Calu3 (cell line): Measurements from ENCODE around the gene PAX9. TPM values are rescaled to one million over a fixed set of nuclear protein-coding genes. Genes with fewer than 3 reads are reported as not detected.

ENCODE experiments used
- BruUV-seq: library from RNA; stranded (reverse); fragments of 400-500 nt; replicated peaks from 2 replicates; lab custom pipeline; 2021; lab: Mats Ljungman, UMichigan
- CTCF ChIA-PET: fragments of 300-600 bp; sonication (Branson Sonifier 250); formaldehyde crosslinking; loops from one replicate; lab custom pipeline; 2022; ENCODE audit warnings: antibody characterized with exemption; lab: Charles Lee
- DNase-seq: peaks from one replicate; pipeline ENCODE4 v3.0.0; 2022
- H3K27ac Mint-ChIP-seq: one replicate; pipeline ENCODE4 v1.8.0; 2022; ENCODE audit warnings: mixed read lengths; ENCODE audit not compliant: unreplicated experiment
- H3K27me3 Mint-ChIP-seq: one replicate; pipeline ENCODE4 v1.8.0; 2022; ENCODE audit warnings: mixed read lengths; ENCODE audit not compliant: unreplicated experiment
- H3K36me3 Mint-ChIP-seq: one replicate; pipeline ENCODE4 v1.8.0; 2022; ENCODE audit warnings: mild to moderate bottlenecking, moderate library complexity, mixed read lengths; ENCODE audit not compliant: insufficient read depth, unreplicated experiment
- H3K4me1 Mint-ChIP-seq: one replicate; pipeline ENCODE4 v1.8.0; 2022; ENCODE audit warnings: mild to moderate bottlenecking, low read depth, mixed read lengths; ENCODE audit not compliant: unreplicated experiment
- H3K4me3 Mint-ChIP-seq: one replicate; pipeline ENCODE4 v1.8.0; 2022; ENCODE audit warnings: mild to moderate bottlenecking, low read depth, moderate library complexity, mixed read lengths; ENCODE audit not compliant: unreplicated experiment
- H3K9me3 Mint-ChIP-seq: one replicate; pipeline ENCODE4 v1.8.0; 2022; ENCODE audit warnings: low read depth, mixed read lengths; ENCODE audit not compliant: unreplicated experiment
- intact Hi-C: fragments of 100-400 bp; cut with micrococcal nuclease; formaldehyde crosslinking; loops from one replicate; pipeline ENCODE4 v1.10.0; 2022; ENCODE audit not compliant: unreplicated experiment
- total RNA-seq: library from RNA; stranded (reverse); gene quantifications from 2 replicates; pipeline ENCODE4 v1.2.3, GENCODE V29; 2022
- TF ChIP-seq, protein P1 (sequence below): fragments of 200-600 bp; IDR thresholded peaks from one replicate; pipeline ENCODE4 v1.8.0; 2022; ENCODE audit warnings: antibody characterized with exemption; ENCODE audit not compliant: unreplicated experiment

Gene PAX9
- total RNA-seq, 1 experiment from 2014 or later: 4.5 TPM

DNA sequence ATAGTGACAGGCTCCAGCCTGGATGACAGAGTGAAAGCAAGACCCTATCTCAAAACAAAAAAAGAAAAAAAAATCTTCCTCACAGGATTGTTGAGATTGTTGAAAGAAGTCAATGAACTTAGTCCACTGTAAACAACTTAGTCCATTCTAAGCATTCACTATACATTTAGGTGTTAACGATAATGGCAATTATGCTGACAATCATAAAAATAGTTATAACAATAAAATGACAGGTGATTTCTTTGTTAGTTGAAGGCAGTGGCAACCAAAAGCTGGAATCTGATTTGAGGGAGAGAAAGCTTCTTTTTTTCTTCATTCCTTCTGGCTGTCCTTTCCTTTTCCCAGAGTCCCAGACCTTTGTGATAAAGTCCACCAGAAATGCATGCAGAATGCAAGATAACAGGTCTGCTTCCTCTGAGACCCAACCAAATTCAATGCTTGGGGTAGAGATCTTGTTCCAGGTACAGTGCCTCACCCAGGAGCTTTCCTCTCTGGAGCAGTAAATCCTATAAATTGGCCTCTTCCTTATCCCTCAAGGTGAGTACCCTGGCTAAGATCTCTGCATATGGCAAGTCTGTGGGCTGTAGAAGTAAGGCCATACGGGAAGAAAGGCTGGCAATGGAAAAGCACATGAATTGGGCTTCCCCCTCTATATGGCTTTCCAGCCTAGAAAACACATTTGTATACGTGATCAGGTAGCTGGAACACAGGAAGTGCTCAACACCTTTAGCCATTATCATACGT lies 52.5 kb downstream of the PAX9 start:
- CTCF ChIA-PET: no interaction called here
- BruUV-seq: no TSS peak
- no peaks in the 10 kb centered on the region for H3K9me3 Mint-ChIP-seq
- intact Hi-C loops: no loop called here
- TF ChIP-seq, protein P1, sequence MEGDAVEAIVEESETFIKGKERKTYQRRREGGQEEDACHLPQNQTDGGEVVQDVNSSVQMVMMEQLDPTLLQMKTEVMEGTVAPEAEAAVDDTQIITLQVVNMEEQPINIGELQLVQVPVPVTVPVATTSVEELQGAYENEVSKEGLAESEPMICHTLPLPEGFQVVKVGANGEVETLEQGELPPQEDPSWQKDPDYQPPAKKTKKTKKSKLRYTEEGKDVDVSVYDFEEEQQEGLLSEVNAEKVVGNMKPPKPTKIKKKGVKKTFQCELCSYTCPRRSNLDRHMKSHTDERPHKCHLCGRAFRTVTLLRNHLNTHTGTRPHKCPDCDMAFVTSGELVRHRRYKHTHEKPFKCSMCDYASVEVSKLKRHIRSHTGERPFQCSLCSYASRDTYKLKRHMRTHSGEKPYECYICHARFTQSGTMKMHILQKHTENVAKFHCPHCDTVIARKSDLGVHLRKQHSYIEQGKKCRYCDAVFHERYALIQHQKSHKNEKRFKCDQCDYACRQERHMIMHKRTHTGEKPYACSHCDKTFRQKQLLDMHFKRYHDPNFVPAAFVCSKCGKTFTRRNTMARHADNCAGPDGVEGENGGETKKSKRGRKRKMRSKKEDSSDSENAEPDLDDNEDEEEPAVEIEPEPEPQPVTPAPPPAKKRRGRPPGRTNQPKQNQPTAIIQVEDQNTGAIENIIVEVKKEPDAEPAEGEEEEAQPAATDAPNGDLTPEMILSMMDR: no peak
- H3K27me3 Mint-ChIP-seq: no peaks in the 10 kb centered on the region
- no peak overlapping the region for H3K4me3 Mint-ChIP-seq
- H3K36me3 Mint-ChIP-seq: no peaks in the 10 kb centered on the region
- no peaks in the 10 kb centered on the region for H3K4me1 Mint-ChIP-seq
- no peak for DNase-seq
- H3K27ac Mint-ChIP-seq: no peak overlapping the region

DNA sequence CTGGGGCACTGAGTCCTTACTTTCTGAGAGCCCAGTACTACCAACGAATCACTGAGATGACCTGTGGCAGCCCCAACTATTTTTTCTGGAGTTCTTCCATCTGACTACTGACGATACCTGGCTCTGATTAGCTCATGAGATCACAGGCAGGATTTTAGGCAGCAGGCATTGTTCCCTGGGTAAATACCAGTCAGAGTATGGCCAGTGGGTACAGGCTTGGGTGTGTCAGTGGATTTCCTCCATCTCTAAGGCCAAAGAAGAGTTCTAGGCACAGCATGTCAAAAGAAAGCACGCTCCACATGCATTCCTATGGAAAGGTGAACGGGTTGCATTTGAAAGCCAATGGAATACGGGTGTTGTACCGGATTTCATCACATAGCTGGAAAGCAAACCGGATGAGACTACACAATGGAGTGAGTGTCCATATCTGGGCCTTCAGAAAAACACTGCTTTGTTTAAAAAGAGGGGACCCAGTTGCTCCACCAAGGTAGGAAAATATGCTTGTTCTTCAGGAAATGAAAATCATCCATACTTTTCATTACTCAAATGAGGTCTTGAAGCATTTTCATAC lies 55.0 kb downstream of the PAX9 start:
- DNase-seq: no peak
- Mint-ChIP-seq H3K27ac (no peak overlapping the region), H3K9me3 (no peaks in the 10 kb centered on the region), H3K4me3 (no peak overlapping the region), H3K4me1 (no peaks in the 10 kb centered on the region), H3K27me3 (peaks cover 4% of the 10 kb centered on the region), H3K36me3 (no peaks in the 10 kb centered on the region)
- intact Hi-C loops: no loop called here
- CTCF ChIA-PET: no interaction called here
- TF ChIP-seq, protein P1: no peak
- no TSS peak for BruUV-seq

- Mint-ChIP-seq H3K27ac (no peak overlapping the region), H3K9me3 (no peaks in the 10 kb centered on the region), H3K27me3 (peaks cover 11% of the 10 kb centered on the region), H3K4me1 (no peaks in the 10 kb centered on the region), H3K36me3 (no peaks in the 10 kb centered on the region), H3K4me3 (no peak overlapping the region)
- CTCF ChIA-PET: no interaction called here
- BruUV-seq: no TSS peak
- TF ChIP-seq, protein P1: no peak
- intact Hi-C loops: no loop called here
- no peak for DNase-seq
Measured at GRCh38 chr14:36717363-36717762, 55.7 kb downstream of the PAX9 start.

- TF ChIP-seq, protein P1: no peak
- no peak for DNase-seq
- no TSS peak for BruUV-seq
- Mint-ChIP-seq H3K27me3 (peaks cover 12% of the 10 kb centered on the region), H3K4me3 (no peak overlapping the region), H3K4me1 (no peaks in the 10 kb centered on the region), H3K36me3 (no peaks in the 10 kb centered on the region), H3K27ac (no peak overlapping the region), H3K9me3 (no peaks in the 10 kb centered on the region)
- CTCF ChIA-PET: no interaction called here
- intact Hi-C loops: no loop called here
Measured at GRCh38 chr14:36718216-36718615, 56.6 kb downstream of the PAX9 start.
